IPS-18a (cell line): ENCODE results near the gene DIAPH3.

Experiments
- H3K27ac ChIP-seq: one replicate; pipeline ENCODE4 v1.5.1; 2013; ENCODE audit warnings: low read length
- H3K27me3 ChIP-seq: one replicate; pipeline ENCODE4 v1.6.1; 2013; ENCODE audit warnings: mild to moderate bottlenecking, low read length; ENCODE audit not compliant: control insufficient read depth, insufficient read depth
- H3K36me3 ChIP-seq: one replicate; pipeline ENCODE4 v1.6.1; 2013; ENCODE audit warnings: low read depth, low read length; ENCODE audit not compliant: control insufficient read depth
- H3K4me1 ChIP-seq: one replicate; pipeline ENCODE4 v1.6.1; 2013; ENCODE audit warnings: low read depth, low read length; ENCODE audit not compliant: control insufficient read depth
- H3K4me3 ChIP-seq: one replicate; pipeline ENCODE4 v1.5.1; 2013; ENCODE audit warnings: low read length
- H3K9ac ChIP-seq: one replicate; pipeline ENCODE4 v1.6.1; 2013; ENCODE audit warnings: mild to moderate bottlenecking, low read length, moderate library complexity
- H3K9me3 ChIP-seq: one replicate; pipeline ENCODE4 v1.6.1; 2013; ENCODE audit warnings: low read depth, low read length; ENCODE audit not compliant: control insufficient read depth

DIAPH3 gene

DNA sequence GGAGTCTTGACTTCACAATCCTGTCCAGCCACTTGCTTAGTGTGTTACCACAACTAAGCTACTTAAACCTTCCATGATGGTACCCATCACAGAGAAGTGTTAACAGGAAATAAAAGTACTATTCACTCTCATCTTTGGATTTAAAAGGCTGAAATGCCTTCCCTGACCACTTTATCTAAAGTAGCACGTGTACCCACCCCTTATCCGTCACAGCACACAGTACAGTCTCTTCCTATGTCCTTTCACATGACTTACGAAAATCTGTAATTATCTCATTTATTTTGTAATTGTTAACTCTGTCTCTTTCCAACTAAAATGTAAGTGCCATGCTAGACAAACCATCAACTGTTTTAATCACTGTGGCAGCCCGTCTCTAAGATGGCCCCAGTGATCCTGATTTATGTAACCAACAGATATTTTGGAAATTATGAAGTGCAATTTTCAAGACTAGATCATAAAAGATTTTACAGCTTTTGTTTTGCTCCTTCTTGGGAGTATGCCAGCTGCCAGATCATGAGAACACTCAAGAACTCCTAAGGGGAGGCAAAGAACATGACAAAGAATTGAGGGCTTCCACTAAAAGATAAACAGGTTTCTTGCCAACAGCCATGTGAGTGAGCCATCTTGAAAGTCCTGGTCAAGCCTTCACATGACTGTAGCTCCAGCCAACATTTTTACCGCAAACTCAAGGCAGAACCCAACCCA, 44.9 kb downstream of the DIAPH3 start:
- Histone ChIP-seq H3K9me3 (no peaks in the 10 kb centered on the region), H3K9ac (no peak overlapping the region), H3K27me3 (no peaks in the 10 kb centered on the region), H3K4me1 (no peaks in the 10 kb centered on the region), H3K36me3 (no peaks in the 10 kb centered on the region), H3K27ac (no peak overlapping the region), H3K4me3 (no peak overlapping the region)

DNA sequence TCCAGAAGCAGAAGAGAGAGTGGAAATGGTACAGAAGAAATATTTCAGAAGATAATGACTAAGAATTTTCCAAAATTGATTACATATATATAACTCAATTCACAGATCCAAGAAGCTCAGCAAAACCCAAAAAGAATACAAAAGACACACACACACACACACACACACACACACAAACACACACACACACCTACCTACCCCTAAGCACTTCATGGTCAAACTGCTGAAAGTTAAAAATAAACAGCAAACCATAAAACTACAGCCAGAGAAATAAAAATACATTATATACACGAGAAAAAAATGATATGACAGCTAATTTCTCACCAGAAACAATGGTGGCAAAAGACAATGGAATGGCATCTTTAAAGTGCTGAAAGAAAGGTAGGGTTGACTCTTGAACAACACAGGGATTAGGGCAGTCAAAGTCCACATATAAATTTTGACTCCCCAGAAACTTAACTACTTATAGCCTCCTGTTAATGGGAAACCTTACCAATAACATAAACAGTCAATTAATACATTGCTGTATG, 49.2 kb downstream of the DIAPH3 start:
- Histone ChIP-seq H3K36me3 (peaks cover 19% of the 10 kb centered on the region), H3K27ac (no peak overlapping the region), H3K9me3 (no peaks in the 10 kb centered on the region), H3K4me3 (no peak overlapping the region), H3K27me3 (no peaks in the 10 kb centered on the region), H3K4me1 (no peaks in the 10 kb centered on the region), H3K9ac (no peak overlapping the region)

DNA sequence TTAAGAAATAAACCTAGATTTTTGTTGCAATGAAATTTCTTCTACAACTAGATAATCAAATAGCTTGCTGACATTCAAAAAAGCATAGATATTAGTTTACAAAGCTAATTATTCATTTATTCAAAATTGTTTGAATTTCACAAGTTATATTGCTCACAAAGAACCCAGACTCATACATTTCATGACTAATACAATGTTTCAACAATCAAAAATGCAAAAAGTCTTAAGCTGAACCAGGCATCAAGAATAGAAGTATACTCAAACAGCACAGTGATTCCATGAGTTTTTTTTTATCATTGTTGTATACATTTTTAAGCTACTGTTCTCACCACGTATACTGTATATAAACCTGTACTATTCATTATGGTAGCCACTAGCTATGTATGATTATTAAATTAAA, 51.0 kb downstream of the DIAPH3 start:
- Histone ChIP-seq H3K27ac (no peak overlapping the region), H3K27me3 (no peaks in the 10 kb centered on the region), H3K36me3 (peaks cover 24% of the 10 kb centered on the region), H3K9ac (no peak overlapping the region), H3K9me3 (no peaks in the 10 kb centered on the region), H3K4me1 (no peaks in the 10 kb centered on the region), H3K4me3 (no peak overlapping the region)

DNA sequence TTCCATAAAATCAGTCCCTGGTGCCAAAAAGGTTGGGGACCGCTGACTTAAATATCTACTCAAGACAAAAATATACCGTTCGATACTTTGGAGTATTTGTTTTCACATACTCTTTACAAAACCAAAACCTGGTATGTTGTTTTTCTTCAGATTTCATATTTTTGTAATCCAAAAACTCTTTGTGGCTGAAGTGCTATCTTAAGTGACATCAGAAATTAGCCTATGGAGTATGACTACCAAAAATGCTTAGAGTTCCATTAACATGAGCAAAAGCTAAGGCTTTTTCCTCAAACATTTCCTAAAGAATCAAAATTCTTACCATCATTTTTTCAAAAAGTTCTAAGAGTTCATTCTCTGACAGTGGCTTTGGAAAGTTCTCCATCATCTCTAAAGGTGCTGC, 52.0 kb downstream of the DIAPH3 start:
- Histone ChIP-seq H3K36me3 (peaks cover 24% of the 10 kb centered on the region), H3K27ac (no peak overlapping the region), H3K4me3 (no peak overlapping the region), H3K9me3 (no peaks in the 10 kb centered on the region), H3K27me3 (no peaks in the 10 kb centered on the region), H3K9ac (no peak overlapping the region), H3K4me1 (no peaks in the 10 kb centered on the region)

DNA sequence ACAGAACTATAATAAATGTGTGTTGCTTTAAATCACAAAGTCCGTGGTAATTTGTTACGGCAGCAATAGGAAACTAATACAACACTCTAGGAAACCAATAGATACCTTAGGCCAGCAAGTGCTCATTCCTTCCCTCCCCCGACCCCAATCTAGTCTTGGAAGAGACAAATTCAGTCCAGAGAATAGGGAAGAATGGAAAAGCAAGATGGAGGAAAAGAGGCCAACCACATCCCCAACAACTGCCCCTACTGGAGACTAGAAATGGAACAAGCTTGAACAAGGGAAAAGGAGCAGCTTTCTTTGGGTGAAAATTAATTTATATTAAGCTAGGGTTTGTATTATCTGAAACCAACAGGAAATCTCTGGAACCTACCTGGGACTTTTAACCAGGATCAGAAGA, 54.4 kb downstream of the DIAPH3 start:
- Histone ChIP-seq H3K36me3 (peaks cover 24% of the 10 kb centered on the region), H3K27ac (no peak overlapping the region), H3K4me1 (no peaks in the 10 kb centered on the region), H3K9me3 (no peaks in the 10 kb centered on the region), H3K9ac (no peak overlapping the region), H3K27me3 (no peaks in the 10 kb centered on the region), H3K4me3 (no peak overlapping the region)

DNA sequence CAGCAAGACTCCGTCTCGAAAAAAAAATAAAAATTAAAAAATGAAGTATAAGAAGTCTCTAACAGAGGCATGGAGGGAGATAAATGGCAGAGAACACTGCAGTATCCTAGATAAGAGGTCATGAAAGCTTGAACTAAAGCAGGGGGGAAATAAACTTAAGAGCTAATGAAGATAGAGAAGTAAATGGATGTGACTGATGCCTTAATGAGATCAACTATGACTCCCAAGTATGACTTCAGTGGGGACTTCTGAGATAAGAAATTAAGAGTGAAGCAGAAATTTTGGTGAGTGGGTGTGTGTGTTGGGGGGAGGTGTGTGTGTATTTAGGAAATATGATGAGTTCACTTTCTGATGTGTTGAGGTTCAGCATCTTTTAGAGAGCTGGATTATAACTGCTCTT, 55.1 kb downstream of the DIAPH3 start:
- Histone ChIP-seq H3K27me3 (no peaks in the 10 kb centered on the region), H3K27ac (no peak overlapping the region), H3K9ac (no peak overlapping the region), H3K4me1 (no peaks in the 10 kb centered on the region), H3K36me3 (peaks cover 24% of the 10 kb centered on the region), H3K9me3 (no peaks in the 10 kb centered on the region), H3K4me3 (no peak overlapping the region)

DNA sequence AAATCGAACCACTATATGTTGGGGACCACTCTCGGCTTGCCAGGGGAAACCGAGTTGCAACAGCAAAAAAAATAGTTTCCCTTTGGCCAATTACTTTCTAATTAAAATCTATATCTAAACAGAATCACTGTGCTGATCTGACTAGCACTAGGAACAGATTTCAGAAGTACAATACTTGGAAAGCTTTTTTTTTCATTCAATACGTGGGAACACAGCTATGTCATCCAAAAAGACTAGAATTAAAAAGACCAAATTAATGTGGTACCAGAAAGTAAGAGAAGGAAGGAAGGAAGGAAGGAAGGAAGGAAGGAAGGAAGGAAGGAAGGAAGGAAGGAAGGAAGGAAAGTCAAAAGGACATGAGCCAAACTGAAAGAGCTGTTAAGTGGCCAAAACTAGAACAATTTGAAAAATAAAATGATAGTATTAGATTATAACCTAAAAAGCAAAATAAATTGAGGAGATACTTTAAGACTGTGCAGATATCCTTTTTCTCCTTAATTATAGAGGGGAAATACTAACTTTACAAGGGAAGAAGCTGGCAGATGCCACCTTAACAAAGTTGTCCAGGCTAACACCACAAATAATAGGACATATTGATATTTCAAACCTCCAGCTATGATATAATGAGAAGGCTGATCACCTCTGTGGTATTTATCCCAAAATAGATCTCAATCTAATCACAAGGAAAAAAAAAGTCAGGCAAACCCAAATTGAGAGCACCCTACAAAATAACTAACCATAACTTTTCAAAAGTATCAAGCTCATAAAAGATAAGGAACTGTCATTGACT, 63.9 kb downstream of the DIAPH3 start:
- no peak overlapping the region for H3K27ac ChIP-seq
- H3K9ac ChIP-seq: no peak overlapping the region
- no peaks in the 10 kb centered on the region for H3K27me3 ChIP-seq
- no peaks in the 10 kb centered on the region for H3K36me3 ChIP-seq
- H3K4me3 ChIP-seq: no peak overlapping the region
- H3K4me1 ChIP-seq: no peaks in the 10 kb centered on the region
- no peaks in the 10 kb centered on the region for H3K9me3 ChIP-seq

DNA sequence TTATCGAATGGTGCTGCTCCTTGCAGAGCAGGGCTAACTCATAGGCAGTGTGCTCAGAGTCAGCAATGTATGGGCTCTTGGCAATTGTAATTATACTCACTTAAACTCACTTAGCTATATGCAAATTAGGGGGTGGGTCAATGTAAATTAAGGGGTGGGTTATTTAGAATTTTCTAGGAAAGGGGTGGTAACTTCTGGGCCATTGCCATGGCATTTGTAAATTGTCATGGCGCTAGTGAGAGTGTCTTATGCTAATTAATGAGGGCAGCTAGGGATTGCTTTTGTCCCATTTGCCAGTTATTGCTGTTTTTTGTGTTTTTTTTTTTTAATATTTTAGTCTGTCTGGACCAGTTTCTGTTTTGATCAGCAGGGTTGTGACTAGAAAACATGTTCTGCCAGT, 68.4 kb downstream of the DIAPH3 start:
- Histone ChIP-seq H3K27ac (no peak overlapping the region), H3K4me1 (no peaks in the 10 kb centered on the region), H3K9me3 (no peaks in the 10 kb centered on the region), H3K36me3 (peaks cover 6% of the 10 kb centered on the region), H3K4me3 (no peak overlapping the region), H3K27me3 (no peaks in the 10 kb centered on the region), H3K9ac (no peak overlapping the region)

DNA sequence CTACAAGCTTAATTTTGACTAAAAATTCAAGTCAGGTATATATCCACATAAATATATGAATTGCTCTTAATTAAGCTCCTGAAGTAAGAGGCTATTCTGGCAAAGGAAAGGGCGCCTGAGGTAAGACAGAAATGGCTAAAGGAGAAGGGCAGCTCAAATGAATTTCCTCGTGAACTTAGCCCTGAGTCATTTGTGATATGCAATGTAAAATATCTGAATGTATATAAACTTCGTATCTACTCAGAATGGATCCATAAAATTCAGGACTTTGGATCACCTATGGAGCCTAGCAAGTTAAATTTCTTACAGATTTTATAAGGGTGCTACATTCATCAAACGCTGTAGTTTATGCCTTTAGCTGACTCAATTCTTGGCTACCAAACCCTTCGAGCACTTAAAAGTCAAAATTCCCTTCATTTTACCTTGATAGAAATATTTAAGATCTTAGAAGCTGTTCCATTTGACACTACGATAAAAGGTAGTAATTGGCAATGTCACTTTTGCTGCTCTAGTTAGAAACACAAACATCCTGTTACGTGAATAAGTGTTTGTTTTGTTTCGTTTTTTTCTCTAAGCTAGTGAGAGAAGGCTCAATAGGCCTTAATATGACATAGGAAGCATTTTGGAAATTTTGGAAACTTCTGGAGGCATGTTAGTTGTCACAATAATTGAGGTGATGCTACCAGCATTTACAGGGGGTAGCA, 69.2 kb downstream of the DIAPH3 start:
- Histone ChIP-seq H3K36me3 (peaks cover 6% of the 10 kb centered on the region), H3K9me3 (no peaks in the 10 kb centered on the region), H3K27me3 (no peaks in the 10 kb centered on the region), H3K4me3 (no peak overlapping the region), H3K9ac (no peak overlapping the region), H3K4me1 (no peaks in the 10 kb centered on the region), H3K27ac (no peak overlapping the region)

DNA sequence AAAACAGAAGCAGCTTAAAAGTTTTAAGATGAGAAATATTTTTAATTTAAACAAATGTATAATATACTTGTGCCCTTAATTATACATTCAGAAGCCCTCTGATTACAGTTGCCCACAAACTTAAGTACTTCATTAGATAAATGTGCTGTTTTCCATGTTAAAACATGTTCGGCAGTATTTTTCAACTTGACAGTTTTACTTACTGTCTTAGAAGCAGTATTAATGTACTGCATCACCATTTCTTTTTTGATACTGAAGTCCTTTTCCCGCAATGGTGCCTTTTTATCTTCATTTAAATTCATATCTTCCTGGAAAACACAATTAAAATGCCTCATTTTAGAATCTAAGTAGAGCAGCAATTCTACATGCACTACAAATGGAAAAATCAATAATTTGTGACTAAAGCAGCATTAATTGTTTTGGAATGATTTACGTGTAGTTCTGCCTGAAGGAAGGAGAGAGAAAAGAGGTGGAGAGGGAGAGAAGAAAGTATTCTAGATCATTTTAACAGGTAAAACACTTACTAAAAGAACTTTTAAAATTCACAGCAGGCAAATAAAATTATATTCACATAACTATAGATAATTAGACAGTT, 70.2 kb downstream of the DIAPH3 start:
- H3K4me3 ChIP-seq: no peak overlapping the region
- no peaks in the 10 kb centered on the region for H3K9me3 ChIP-seq
- H3K9ac ChIP-seq: no peak overlapping the region
- H3K27ac ChIP-seq: no peak overlapping the region
- no peaks in the 10 kb centered on the region for H3K27me3 ChIP-seq
- no peaks in the 10 kb centered on the region for H3K4me1 ChIP-seq
- peaks cover 6% of the 10 kb centered on the region for H3K36me3 ChIP-seq

DNA sequence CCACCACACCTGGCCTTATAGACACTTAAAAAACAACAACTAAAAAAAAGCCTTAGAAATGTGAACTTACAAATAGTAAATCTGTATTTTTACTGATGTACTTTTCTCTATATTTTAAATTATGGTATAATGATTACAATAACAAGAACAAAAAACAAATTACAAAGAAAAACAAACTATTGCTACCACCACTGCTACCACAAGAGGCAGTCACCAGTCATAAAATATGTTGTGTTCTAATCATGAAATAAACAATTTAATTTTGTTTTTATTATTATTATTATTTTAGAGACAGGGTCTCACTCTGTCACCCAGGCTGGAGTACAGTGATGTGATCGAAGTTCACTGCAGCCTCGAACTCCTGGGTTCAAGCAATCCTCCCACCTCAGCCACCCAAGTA, 72.2 kb downstream of the DIAPH3 start:
- Histone ChIP-seq H3K4me1 (no peaks in the 10 kb centered on the region), H3K9me3 (no peaks in the 10 kb centered on the region), H3K9ac (no peak overlapping the region), H3K27ac (no peak overlapping the region), H3K36me3 (peaks cover 6% of the 10 kb centered on the region), H3K27me3 (no peaks in the 10 kb centered on the region), H3K4me3 (no peak overlapping the region)
